ENCODE measurements around the gene THUMPD3.

The THUMPD3 gene

GRCh38 chr3:9342696-9343095 lies 20.2 kb upstream of the THUMPD3 start:
- H3K36me3 ChIP-seq (ENCODE audit: control insufficient read depth, insufficient read depth, low read length) = no peaks in the 10 kb centered on the region
- H3K27me3 ChIP-seq (ENCODE audit: control insufficient read depth, insufficient read depth, low read length) = no peaks in the 10 kb centered on the region
- H3K4me1 ChIP-seq (ENCODE audit: control insufficient read depth, insufficient read depth, low read length) = no peaks in the 10 kb centered on the region
- H3K9ac ChIP-seq (ENCODE audit: low read length) = no peak overlapping the region
- no peak overlapping the region for H3K4me3 ChIP-seq (ENCODE audit: low read length)
- H3K27ac ChIP-seq (ENCODE audit: low read depth, low read length) = no peak overlapping the region

DNA sequence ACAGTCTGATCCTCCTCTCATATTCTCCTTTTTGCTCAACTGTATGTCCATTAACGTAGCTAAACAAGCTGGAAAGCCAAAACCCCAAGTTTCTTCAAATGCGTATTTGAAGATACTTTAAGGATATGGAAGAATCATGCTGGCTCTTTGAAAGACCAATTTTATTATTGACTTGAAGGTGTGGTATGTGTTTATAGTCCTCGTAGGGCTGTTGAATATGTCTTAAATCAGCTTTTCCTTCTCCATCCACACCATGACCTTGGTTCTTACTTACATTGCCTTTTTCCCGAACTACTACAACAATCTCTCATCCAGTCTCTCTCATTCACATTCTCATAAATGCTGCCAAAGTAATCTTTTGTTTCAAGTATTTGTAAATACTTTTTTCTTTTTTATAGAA lies 19.7 kb upstream of the THUMPD3 start:
- Histone ChIP-seq H3K27me3 (ENCODE audit: control insufficient read depth, insufficient read depth, low read length) (no peaks in the 10 kb centered on the region), H3K4me3 (ENCODE audit: low read length) (no peak overlapping the region), H3K4me1 (ENCODE audit: control insufficient read depth, insufficient read depth, low read length) (no peaks in the 10 kb centered on the region), H3K27ac (ENCODE audit: low read depth, low read length) (no peak overlapping the region), H3K9ac (ENCODE audit: low read length) (no peak overlapping the region), H3K36me3 (ENCODE audit: control insufficient read depth, insufficient read depth, low read length) (no peaks in the 10 kb centered on the region)

DNA sequence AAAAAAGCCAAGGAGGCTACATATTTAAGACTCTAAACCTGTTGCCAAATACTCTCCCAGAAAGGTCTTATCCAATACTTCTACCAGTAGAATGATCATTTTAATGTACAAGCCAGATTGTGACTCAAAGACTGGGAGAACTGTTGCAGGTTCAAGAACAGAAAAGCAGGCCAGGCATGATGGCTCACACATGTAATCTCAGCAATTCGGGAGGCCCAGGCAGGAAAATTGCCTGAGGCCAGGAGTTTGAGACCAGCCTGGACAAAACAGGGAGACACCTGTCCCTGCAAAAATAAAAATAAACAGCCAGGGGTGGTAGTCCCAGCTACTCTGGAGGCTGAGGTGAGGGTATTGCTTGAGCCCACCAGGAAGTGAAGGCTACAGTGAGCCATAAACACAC lies 17.8 kb upstream of the THUMPD3 start:
- H3K4me3 ChIP-seq (ENCODE audit: low read length) = no peak overlapping the region

GRCh38 chr3:9346141-9346540 lies 16.7 kb upstream of the THUMPD3 start:
- Histone ChIP-seq H3K9ac (ENCODE audit: low read length) (no peak overlapping the region), H3K4me3 (ENCODE audit: low read length) (no peak overlapping the region), H3K27ac (ENCODE audit: low read depth, low read length) (no peak overlapping the region), H3K36me3 (ENCODE audit: control insufficient read depth, insufficient read depth, low read length) (no peaks in the 10 kb centered on the region), H3K4me1 (ENCODE audit: control insufficient read depth, insufficient read depth, low read length) (no peaks in the 10 kb centered on the region), H3K27me3 (ENCODE audit: control insufficient read depth, insufficient read depth, low read length) (no peaks in the 10 kb centered on the region)

More for the DNA sequence above, 17.8 kb upstream of the THUMPD3 start:
- Histone ChIP-seq H3K36me3 (ENCODE audit: control insufficient read depth, insufficient read depth, low read length) (no peaks in the 10 kb centered on the region), H3K4me1 (ENCODE audit: control insufficient read depth, insufficient read depth, low read length) (no peaks in the 10 kb centered on the region), H3K9ac (ENCODE audit: low read length) (no peak overlapping the region), H3K27ac (ENCODE audit: low read depth, low read length) (no peak overlapping the region), H3K27me3 (ENCODE audit: control insufficient read depth, insufficient read depth, low read length) (no peaks in the 10 kb centered on the region)

DNA sequence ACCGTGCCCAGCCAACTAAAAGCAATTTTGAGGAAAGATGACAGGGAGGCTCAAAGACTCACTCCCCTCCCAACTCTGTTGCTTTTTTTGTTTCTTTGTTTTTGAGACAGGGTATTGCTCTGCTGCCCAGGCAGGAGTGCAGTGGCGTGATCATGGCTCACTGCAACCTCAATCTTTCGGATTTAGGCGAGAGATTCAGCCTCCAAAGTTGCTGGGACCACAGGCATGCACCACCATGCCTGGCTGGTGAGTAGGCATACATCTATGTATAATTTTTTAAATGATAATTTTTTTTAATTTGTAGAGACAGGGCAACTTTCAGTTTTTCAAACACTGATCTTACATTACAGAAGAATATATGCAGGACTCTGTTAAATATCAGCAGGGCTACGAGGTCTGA lies 15.8 kb upstream of the THUMPD3 start:
- Histone ChIP-seq H3K9ac (ENCODE audit: low read length) (no peak overlapping the region), H3K4me1 (ENCODE audit: control insufficient read depth, insufficient read depth, low read length) (no peaks in the 10 kb centered on the region), H3K4me3 (ENCODE audit: low read length) (no peak overlapping the region), H3K36me3 (ENCODE audit: control insufficient read depth, insufficient read depth, low read length) (no peaks in the 10 kb centered on the region), H3K27ac (ENCODE audit: low read depth, low read length) (no peak overlapping the region), H3K27me3 (ENCODE audit: control insufficient read depth, insufficient read depth, low read length) (no peaks in the 10 kb centered on the region)

GRCh38 chr3:9347887-9348286 lies 15.0 kb upstream of the THUMPD3 start:
- H3K27me3 ChIP-seq (ENCODE audit: control insufficient read depth, insufficient read depth, low read length) = no peaks in the 10 kb centered on the region
- H3K27ac ChIP-seq (ENCODE audit: low read depth, low read length) = no peak overlapping the region
- H3K9ac ChIP-seq (ENCODE audit: low read length) = no peak overlapping the region
- H3K4me1 ChIP-seq (ENCODE audit: control insufficient read depth, insufficient read depth, low read length) = no peaks in the 10 kb centered on the region
- no peaks in the 10 kb centered on the region for H3K36me3 ChIP-seq (ENCODE audit: control insufficient read depth, insufficient read depth, low read length)
- no peak overlapping the region for H3K4me3 ChIP-seq (ENCODE audit: low read length)

GRCh38 chr3:9349321-9350117 lies 13.3 kb upstream of the THUMPD3 start:
- Histone ChIP-seq H3K4me1 (ENCODE audit: control insufficient read depth, insufficient read depth, low read length) (no peaks in the 10 kb centered on the region), H3K27me3 (ENCODE audit: control insufficient read depth, insufficient read depth, low read length) (no peaks in the 10 kb centered on the region), H3K27ac (ENCODE audit: low read depth, low read length) (no peak overlapping the region), H3K9ac (ENCODE audit: low read length) (no peak overlapping the region), H3K4me3 (ENCODE audit: low read length) (no peak overlapping the region), H3K36me3 (ENCODE audit: control insufficient read depth, insufficient read depth, low read length) (no peaks in the 10 kb centered on the region)

DNA sequence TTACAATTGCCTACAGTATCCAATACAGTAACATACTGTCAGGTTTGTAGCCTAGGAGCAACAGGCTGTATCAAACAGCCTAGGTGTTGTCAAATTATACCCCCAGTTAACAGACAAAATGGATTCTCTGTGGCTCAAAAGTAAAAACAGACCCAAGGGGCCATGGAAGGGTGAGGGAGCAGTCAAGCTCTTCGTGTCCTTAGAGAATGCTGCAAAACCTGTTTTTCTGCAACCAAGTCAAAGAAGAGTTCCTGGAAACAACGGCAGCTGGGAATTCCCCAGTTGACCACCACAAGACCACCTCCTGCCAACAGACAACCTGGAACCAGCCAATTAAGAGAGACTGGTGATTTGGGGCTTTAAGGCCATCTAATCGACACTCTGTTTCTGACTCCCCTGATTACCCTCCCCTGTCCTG lies 11.1 kb upstream of the THUMPD3 start:
- no peaks in the 10 kb centered on the region for H3K4me1 ChIP-seq (ENCODE audit: control insufficient read depth, insufficient read depth, low read length)
- H3K9ac ChIP-seq (ENCODE audit: low read length) = no peak overlapping the region
- H3K27ac ChIP-seq (ENCODE audit: low read depth, low read length) = no peak overlapping the region
- H3K27me3 ChIP-seq (ENCODE audit: control insufficient read depth, insufficient read depth, low read length) = no peaks in the 10 kb centered on the region
- no peak overlapping the region for H3K4me3 ChIP-seq (ENCODE audit: low read length)
- no peaks in the 10 kb centered on the region for H3K36me3 ChIP-seq (ENCODE audit: control insufficient read depth, insufficient read depth, low read length)

DNA sequence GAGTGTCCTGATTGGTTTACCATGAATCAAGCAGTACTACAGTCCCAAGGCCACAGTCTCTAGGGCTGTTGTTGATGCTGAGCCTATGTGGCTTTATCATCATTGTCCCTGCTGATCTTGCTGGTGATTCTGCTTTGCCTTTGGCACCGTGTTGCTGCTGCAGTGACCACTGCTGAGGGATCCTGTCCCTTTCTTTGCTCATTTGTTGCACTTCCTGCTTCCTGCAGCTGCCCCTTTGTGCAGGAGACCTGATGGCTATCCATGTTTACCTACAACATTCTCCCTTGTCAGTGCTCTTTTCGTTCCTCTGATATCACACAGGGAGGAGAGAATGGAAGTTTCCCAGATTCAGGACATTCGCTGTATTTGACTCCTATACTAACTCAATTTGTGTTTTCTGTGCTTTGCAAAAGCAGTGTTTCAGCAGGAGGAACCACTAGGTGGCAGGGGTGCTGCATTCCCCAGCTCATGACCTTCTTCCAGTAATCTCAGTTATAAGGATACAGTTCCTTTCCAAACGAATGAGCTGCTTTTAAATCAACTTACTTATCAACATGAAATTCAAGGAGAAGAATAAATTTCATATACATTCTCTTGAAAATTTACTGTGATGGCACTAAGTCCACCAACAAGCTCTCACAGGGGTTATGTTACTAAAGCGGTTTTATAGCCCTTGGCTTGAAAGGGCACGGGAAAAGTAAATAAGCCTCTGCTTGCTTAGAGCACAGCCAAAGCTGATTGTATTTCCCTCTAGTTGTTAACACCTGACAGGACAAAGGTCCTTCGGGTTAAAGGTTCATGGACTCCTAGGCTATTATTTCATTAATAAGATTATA lies 9.7 kb upstream of the THUMPD3 start:
- no peaks in the 10 kb centered on the region for H3K27me3 ChIP-seq (ENCODE audit: control insufficient read depth, insufficient read depth, low read length)
- H3K36me3 ChIP-seq (ENCODE audit: control insufficient read depth, insufficient read depth, low read length) = no peaks in the 10 kb centered on the region
- H3K4me3 ChIP-seq (ENCODE audit: low read length) = no peak overlapping the region
- H3K27ac ChIP-seq (ENCODE audit: low read depth, low read length) = no peak overlapping the region
- no peak overlapping the region for H3K9ac ChIP-seq (ENCODE audit: low read length)
- H3K4me1 ChIP-seq (ENCODE audit: control insufficient read depth, insufficient read depth, low read length) = no peaks in the 10 kb centered on the region

GRCh38 chr3:9361691-9362388 lies 1.0 kb upstream of the THUMPD3 start:
- Histone ChIP-seq H3K27me3 (ENCODE audit: control insufficient read depth, insufficient read depth, low read length) (no peaks in the 10 kb centered on the region), H3K9ac (ENCODE audit: low read length) (no peak overlapping the region), H3K4me3 (ENCODE audit: low read length) (no peak overlapping the region), H3K27ac (ENCODE audit: low read depth, low read length) (no peak overlapping the region), H3K4me1 (ENCODE audit: control insufficient read depth, insufficient read depth, low read length) (peaks cover 2% of the 10 kb centered on the region), H3K36me3 (ENCODE audit: control insufficient read depth, insufficient read depth, low read length) (no peaks in the 10 kb centered on the region)

DNA sequence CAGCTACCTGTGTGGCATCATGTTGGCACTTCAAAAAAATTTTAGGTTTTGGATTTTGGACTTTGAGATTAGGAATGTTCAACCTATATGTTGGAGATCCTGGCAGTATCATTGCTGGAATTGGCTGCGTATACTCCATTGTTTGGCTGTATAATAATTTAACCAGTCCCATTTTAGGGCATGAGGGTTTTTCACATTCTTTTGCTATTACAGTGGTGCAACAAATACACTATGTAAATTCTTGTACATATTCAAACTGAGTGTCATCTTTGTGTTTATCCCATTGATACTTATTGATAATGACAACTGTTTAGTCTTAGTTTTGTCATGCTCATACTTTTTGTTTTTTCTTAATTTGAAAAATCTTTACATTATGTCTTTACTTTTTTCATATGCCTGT lies 6.7 kb downstream of the THUMPD3 start:
- no peak overlapping the region for H3K27ac ChIP-seq (ENCODE audit: low read depth, low read length)
- H3K4me1 ChIP-seq (ENCODE audit: control insufficient read depth, insufficient read depth, low read length) = no peaks in the 10 kb centered on the region
- peaks cover 20% of the 10 kb centered on the region for H3K36me3 ChIP-seq (ENCODE audit: control insufficient read depth, insufficient read depth, low read length)
- no peaks in the 10 kb centered on the region for H3K27me3 ChIP-seq (ENCODE audit: control insufficient read depth, insufficient read depth, low read length)
- H3K4me3 ChIP-seq (ENCODE audit: low read length) = no peak overlapping the region
- H3K9ac ChIP-seq (ENCODE audit: low read length) = no peak overlapping the region

DNA sequence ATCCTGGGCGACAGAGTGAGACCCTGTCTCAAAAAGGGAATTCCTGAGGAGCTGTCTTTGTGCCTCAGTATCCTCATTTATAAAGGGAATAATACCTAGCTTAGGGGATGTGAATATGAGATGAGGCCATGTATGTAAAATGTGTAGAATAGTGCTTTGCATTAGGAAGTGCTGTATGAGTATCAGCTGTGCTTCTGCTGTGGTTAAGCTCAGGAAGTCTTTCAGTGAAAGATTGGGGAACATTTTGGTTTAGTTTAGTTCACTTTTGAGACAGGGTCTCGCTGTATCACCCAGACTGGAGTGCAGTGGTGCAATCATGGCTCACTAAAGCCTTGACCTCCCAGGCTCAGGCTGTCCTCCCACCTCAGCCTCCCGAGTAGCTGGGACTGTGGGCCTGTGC lies 10.6 kb downstream of the THUMPD3 start:
- no peaks in the 10 kb centered on the region for H3K27me3 ChIP-seq (ENCODE audit: control insufficient read depth, insufficient read depth, low read length)
- H3K4me1 ChIP-seq (ENCODE audit: control insufficient read depth, insufficient read depth, low read length) = no peaks in the 10 kb centered on the region
- no peak overlapping the region for H3K9ac ChIP-seq (ENCODE audit: low read length)
- peaks cover 41% of the 10 kb centered on the region for H3K36me3 ChIP-seq (ENCODE audit: control insufficient read depth, insufficient read depth, low read length)
- H3K4me3 ChIP-seq (ENCODE audit: low read length) = no peak overlapping the region
- H3K27ac ChIP-seq (ENCODE audit: low read depth, low read length) = no peak overlapping the region

All from rectal smooth muscle tissue (tissue), 1 donor.